NCI-H146 (cell line): Measurements from ENCODE around the gene MANSC4.

Experiments used
- DNase-seq: peaks from one replicate; lab custom pipeline; 2025; lab: John Stamatoyannopoulos, UW

Gene MANSC4

GRCh38 chr12:27800819-27801218, 20.8 kb upstream of the MANSC4 start:
- no peak for DNase-seq

GRCh38 chr12:27797301-27798025, 17.4 kb upstream of the MANSC4 start:
- no peak for DNase-seq

GRCh38 chr12:27796128-27796527, 16.1 kb upstream of the MANSC4 start:
- no peak for DNase-seq

- DNase-seq = no peak
Measured at GRCh38 chr12:27794818-27795584, 15.0 kb upstream of the MANSC4 start.

GRCh38 chr12:27790179-27790578, 10.1 kb upstream of the MANSC4 start:
- no peak for DNase-seq

GRCh38 chr12:27787559-27787958, 7.5 kb upstream of the MANSC4 start:
- no peak for DNase-seq

- peak; percentile 73 for DNase-seq
Measured at GRCh38 chr12:27785882-27786570, 6.0 kb upstream of the MANSC4 start.

GRCh38 chr12:27782481-27782880, 2.4 kb upstream of the MANSC4 start:
- no peak for DNase-seq

GRCh38 chr12:27781680-27782079, 1.6 kb upstream of the MANSC4 start:
- DNase-seq = no peak

- peak; percentile 86 for DNase-seq
Measured at GRCh38 chr12:27780612-27781408, 774 bp upstream of the MANSC4 start.

GRCh38 chr12:27779416-27779919, 568 bp downstream of the MANSC4 start:
- DNase-seq = peak; percentile 76

GRCh38 chr12:27778206-27778605, 1.8 kb downstream of the MANSC4 start:
- DNase-seq = no peak

- no peak for DNase-seq
Measured at GRCh38 chr12:27777141-27777540, 2.9 kb downstream of the MANSC4 start.

GRCh38 chr12:27772328-27773049, 7.5 kb downstream of the MANSC4 start:
- no peak for DNase-seq

GRCh38 chr12:27771481-27772327, 8.3 kb downstream of the MANSC4 start:
- DNase-seq = no peak

- no peak for DNase-seq
Measured at GRCh38 chr12:27769142-27769673, 10.8 kb downstream of the MANSC4 start.

- DNase-seq = no peak
Measured at GRCh38 chr12:27766587-27766986, 13.4 kb downstream of the MANSC4 start.

- no peak for DNase-seq
Measured at GRCh38 chr12:27762757-27763156, 17.3 kb downstream of the MANSC4 start.

- DNase-seq = no peak
Measured at GRCh38 chr12:27756670-27757195, 23.3 kb downstream of the MANSC4 start.

GRCh38 chr12:27754795-27755194, 25.2 kb downstream of the MANSC4 start:
- DNase-seq = no peak
